Measurements from ENCODE around the gene PKHD1. TPM values are rescaled to one million over a fixed set of nuclear protein-coding genes. Genes with fewer than 3 reads are reported as not detected.

PKHD1 gene
- total RNA-seq, 1 experiment from 2014 or later, result 0.09 TPM

DNA sequence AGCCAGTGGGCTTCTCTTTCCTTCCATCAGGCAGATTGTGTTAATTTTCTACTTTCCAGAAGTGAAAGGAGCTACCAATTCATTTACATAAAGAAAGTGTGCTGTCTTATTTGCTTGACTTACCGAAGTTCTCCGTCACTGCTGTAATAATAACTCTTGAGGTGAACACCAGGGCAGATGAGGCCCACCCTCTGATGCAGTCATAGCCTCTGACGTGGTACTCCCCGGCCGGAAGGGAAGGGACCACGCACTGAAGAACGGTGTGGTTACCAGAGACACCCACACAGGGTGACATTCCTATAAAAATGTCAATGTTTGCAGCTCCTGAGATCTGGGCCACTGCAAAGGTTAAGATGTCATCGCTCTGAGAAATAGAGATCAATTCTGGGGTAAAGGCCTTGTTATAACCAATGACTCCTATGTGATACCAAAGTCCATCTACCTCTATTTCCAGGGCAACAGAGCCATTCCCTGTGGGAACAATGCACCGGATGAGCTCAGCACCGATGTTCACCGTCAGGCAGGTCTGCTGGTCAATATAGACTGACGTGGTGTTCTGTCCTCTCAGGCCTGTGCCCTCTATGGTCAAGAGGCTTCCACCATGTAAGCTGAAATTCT is 62.9 kb downstream of the PKHD1 start:
- Histone ChIP-seq H3K4me1 (ENCODE audit: insufficient read depth, low read length) (no peaks in the 10 kb centered on the region), H3K23ac (ENCODE audit: insufficient read length, low read depth, low read length) (no peak overlapping the region), H4K5ac (ENCODE audit: insufficient read length, low read depth, low read length) (no peak overlapping the region), H3K4ac (ENCODE audit: low read depth, low read length) (no peak overlapping the region), H3K9me3 (ENCODE audit: control insufficient read depth, low read depth, low read length) (no peaks in the 10 kb centered on the region), H2BK5ac (ENCODE audit: insufficient read length, low read length) (no peak overlapping the region), H3K14ac (ENCODE audit: insufficient read depth, low read length) (no peak overlapping the region), H3K4me2 (ENCODE audit: insufficient read depth, insufficient read length, low read length) (no peak overlapping the region), H2BK15ac (ENCODE audit: low read depth, low read length) (no peak overlapping the region), H3K79me1 (ENCODE audit: insufficient read depth, low read depth, low read length, poor library complexity, severe bottlenecking) (no peaks in the 10 kb centered on the region), H2BK12ac (ENCODE audit: insufficient read length, low read depth, low read length) (no peak overlapping the region), H2BK20ac (ENCODE audit: low read depth, low read length, poor library complexity, severe bottlenecking) (no peak overlapping the region), H3K27ac (ENCODE audit: insufficient read length, low read depth, low read length) (no peak overlapping the region), H2AFZ (ENCODE audit: low read length) (no peak overlapping the region), H3K18ac (ENCODE audit: insufficient read length, low read depth, low read length) (no peak overlapping the region), H3K23me2 (ENCODE audit: insufficient read length, low read depth, low read length, poor library complexity, severe bottlenecking) (no peaks in the 10 kb centered on the region), H2AK5ac (ENCODE audit: insufficient read length, low read length) (no peak overlapping the region), H3T11ph (ENCODE audit: low read length) (no peak overlapping the region), H3K9ac (ENCODE audit: extremely low read depth, insufficient read length, low read length) (no peak overlapping the region), H3K56ac (ENCODE audit: insufficient read length, low read depth, low read length) (no peak overlapping the region), H4K8ac (replicated peaks; ENCODE audit: insufficient read length, low read depth, low read length) (no peak overlapping the region), H3K27me3 (ENCODE audit: insufficient read depth, low read length) (no peaks in the 10 kb centered on the region), H2BK120ac (ENCODE audit: low read depth, low read length, poor library complexity, severe bottlenecking) (no peak overlapping the region), H3K79me2 (ENCODE audit: insufficient read depth, low read length) (no peaks in the 10 kb centered on the region), H4K20me1 (ENCODE audit: control insufficient read depth, insufficient read depth, insufficient read length) (no peaks in the 10 kb centered on the region), H4K91ac (ENCODE audit: insufficient read length, low read depth, low read length) (no peak overlapping the region)
- no CpG with 5 or more reads among the region's 12 CpGs for WGBS (ENCODE audit: extremely low coverage, insufficient read length, low lambda C conversion rate)
- TF ChIP-seq, protein P1, sequence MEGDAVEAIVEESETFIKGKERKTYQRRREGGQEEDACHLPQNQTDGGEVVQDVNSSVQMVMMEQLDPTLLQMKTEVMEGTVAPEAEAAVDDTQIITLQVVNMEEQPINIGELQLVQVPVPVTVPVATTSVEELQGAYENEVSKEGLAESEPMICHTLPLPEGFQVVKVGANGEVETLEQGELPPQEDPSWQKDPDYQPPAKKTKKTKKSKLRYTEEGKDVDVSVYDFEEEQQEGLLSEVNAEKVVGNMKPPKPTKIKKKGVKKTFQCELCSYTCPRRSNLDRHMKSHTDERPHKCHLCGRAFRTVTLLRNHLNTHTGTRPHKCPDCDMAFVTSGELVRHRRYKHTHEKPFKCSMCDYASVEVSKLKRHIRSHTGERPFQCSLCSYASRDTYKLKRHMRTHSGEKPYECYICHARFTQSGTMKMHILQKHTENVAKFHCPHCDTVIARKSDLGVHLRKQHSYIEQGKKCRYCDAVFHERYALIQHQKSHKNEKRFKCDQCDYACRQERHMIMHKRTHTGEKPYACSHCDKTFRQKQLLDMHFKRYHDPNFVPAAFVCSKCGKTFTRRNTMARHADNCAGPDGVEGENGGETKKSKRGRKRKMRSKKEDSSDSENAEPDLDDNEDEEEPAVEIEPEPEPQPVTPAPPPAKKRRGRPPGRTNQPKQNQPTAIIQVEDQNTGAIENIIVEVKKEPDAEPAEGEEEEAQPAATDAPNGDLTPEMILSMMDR (conservative IDR thresholded peaks at IDR 0.05), result no peak
- Mint-ChIP-seq H3K36me3 (ENCODE audit: insufficient read depth in 1 of 3, low read depth in 3 of 3) (no peaks in the 10 kb centered on the region), H3K4me1 (peaks cover 11 to 26% of the 10 kb centered on the region in 2 experiments), H3K4me3 (no peak overlapping the region), H3K27me3 (ENCODE audit: low read depth) (no peaks in the 10 kb centered on the region), H3K9me3 (no peaks in the 10 kb centered on the region), H3K27ac (no peak overlapping the region)
- no peak for DNase-seq
